ENCODE measurements around the gene DCLK2.

Gene DCLK2

DNA sequence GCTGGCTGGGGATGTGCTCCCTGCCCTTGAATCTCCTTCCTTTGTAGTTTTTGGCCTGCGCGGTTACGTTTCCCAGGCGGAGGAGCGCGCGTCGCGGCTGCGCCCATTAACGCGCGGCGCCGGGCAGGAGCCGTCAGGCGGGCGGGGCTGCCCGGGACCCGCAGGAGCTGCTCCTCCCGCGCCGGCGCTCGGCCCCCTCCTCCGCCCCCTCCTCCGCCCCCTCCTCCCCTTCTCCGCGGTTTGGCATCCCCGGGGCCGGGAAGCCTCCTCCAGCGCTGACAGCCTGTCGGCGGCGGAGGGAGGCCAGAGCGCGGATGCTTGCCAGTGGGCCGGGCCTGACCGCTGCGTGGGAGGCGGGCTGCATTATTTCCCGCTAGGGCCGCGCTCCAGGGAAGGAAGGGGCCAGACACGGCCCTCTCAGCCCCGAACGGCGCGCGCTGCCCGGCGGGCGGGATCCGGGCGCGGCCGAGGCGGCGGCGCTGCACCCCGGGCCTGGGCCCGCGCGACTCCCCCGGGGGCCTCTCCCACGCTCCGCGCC is at the start of gene DCLK2:
DCLK2 (plus strand) TSS at position 405 of the 538 bp plus-strand sequence. CDS start 583 bp downstream, outside the sequence.
- Histone ChIP-seq H4K20me1 (ENCODE audit: insufficient read depth, low read length) (no peaks in the 10 kb centered on the region), H3K4me2 (ENCODE audit: low read length) (peak within 1 kb of the TSS; percentile 55), H3K4me3 (ENCODE audit: low read depth, low read length, poor library complexity, severe bottlenecking) (peak within 1 kb of the TSS; percentile 45), H3K4me1 (ENCODE audit: insufficient read depth, low read length, severe bottlenecking) (no peaks in the 10 kb centered on the region), H3K79me2 (ENCODE audit: insufficient read depth, low read length) (no peaks in the 10 kb centered on the region), H3K9ac (ENCODE audit: low read length) (no peak within 1 kb of the TSS), H3K27me3 (ENCODE audit: insufficient read depth, low read length) (no peaks in the 10 kb centered on the region), H3K27ac (ENCODE audit: low read depth, low read length, poor library complexity, severe bottlenecking) (no peak within 1 kb of the TSS), H3K36me3 (ENCODE audit: insufficient read depth, low read length) (no peaks in the 10 kb centered on the region), H3F3A (ENCODE audit: insufficient read depth, low read length) (no peaks in the 10 kb centered on the region), H3K9me2 (ENCODE audit: low read depth, low read length) (no peaks in the 10 kb centered on the region), H3K9me3 (ENCODE audit: low read length) (no peaks in the 10 kb centered on the region), H2AFZ (ENCODE audit: low read length) (no peak within 1 kb of the TSS)
- TF ChIP-seq, protein P1, sequence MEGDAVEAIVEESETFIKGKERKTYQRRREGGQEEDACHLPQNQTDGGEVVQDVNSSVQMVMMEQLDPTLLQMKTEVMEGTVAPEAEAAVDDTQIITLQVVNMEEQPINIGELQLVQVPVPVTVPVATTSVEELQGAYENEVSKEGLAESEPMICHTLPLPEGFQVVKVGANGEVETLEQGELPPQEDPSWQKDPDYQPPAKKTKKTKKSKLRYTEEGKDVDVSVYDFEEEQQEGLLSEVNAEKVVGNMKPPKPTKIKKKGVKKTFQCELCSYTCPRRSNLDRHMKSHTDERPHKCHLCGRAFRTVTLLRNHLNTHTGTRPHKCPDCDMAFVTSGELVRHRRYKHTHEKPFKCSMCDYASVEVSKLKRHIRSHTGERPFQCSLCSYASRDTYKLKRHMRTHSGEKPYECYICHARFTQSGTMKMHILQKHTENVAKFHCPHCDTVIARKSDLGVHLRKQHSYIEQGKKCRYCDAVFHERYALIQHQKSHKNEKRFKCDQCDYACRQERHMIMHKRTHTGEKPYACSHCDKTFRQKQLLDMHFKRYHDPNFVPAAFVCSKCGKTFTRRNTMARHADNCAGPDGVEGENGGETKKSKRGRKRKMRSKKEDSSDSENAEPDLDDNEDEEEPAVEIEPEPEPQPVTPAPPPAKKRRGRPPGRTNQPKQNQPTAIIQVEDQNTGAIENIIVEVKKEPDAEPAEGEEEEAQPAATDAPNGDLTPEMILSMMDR (IDR thresholded peaks at IDR 0.05; ENCODE audit: low read length) = no peak
- TF ChIP-seq EZH2 (IDR thresholded peaks at IDR 0.05; ENCODE audit: borderline replicate concordance, low read length) = no peak

DNA sequence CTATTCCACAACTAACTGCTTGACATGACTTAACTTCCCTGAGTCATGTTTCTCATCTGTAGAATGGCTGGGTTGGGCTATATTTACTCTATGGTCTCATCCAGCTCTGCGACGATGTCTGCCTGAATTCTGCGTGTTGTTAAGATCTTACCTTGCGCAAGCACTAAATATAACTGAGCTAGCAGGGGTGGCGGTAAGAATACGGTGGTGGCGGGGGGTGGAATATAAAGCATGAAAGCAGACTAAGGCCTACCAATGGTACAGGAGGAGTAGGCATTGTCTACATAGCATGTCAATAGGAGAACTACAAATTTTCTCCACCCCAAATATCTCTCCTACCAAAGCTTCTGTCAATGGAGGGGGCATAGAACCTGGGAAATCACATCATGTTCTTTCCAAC is 45.7 kb upstream of the DCLK2 start:
- Histone ChIP-seq H3K9me2 (ENCODE audit: low read depth, low read length) (no peaks in the 10 kb centered on the region), H3K36me3 (ENCODE audit: insufficient read depth, low read length) (no peaks in the 10 kb centered on the region), H3K4me3 (ENCODE audit: low read depth, low read length, poor library complexity, severe bottlenecking) (no peak overlapping the region), H3K27ac (ENCODE audit: low read depth, low read length, poor library complexity, severe bottlenecking) (no peak overlapping the region), H4K20me1 (ENCODE audit: insufficient read depth, low read length) (no peaks in the 10 kb centered on the region), H3K9ac (ENCODE audit: low read length) (no peak overlapping the region), H3K4me2 (ENCODE audit: low read length) (no peak overlapping the region), H3K79me2 (ENCODE audit: insufficient read depth, low read length) (no peaks in the 10 kb centered on the region), H3K4me1 (ENCODE audit: insufficient read depth, low read length, severe bottlenecking) (peaks cover 2% of the 10 kb centered on the region), H3K9me3 (ENCODE audit: low read length) (no peaks in the 10 kb centered on the region), H2AFZ (ENCODE audit: low read length) (no peak overlapping the region), H3K27me3 (ENCODE audit: insufficient read depth, low read length) (no peaks in the 10 kb centered on the region), H3F3A (ENCODE audit: insufficient read depth, low read length) (no peaks in the 10 kb centered on the region)
- TF ChIP-seq EZH2 (IDR thresholded peaks at IDR 0.05; ENCODE audit: borderline replicate concordance, low read length) = no peak
- TF ChIP-seq, protein P1 (IDR thresholded peaks at IDR 0.05; ENCODE audit: low read length) = no peak

DNA sequence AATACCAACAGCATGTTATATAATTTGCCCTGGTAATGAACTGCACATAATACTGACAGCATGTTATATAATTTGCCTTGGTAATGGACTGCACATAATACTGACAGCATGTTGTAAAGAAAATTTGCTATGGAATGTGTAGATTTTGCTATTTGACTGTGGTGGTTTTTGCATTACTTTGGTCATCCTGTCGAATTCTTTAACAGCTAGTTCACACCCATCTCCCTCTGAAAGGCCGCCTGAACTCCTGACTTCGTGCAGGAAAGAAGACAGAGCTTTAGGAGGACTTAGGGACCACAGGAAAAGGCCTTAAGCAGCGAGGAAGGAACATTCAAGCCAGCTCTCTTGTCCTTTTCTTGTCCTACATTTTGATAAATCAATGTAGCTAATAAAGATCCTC is 45.2 kb upstream of the DCLK2 start:
- Histone ChIP-seq H3K4me1 (ENCODE audit: insufficient read depth, low read length, severe bottlenecking) (peaks cover 7% of the 10 kb centered on the region), H3K36me3 (ENCODE audit: insufficient read depth, low read length) (no peaks in the 10 kb centered on the region), H3K79me2 (ENCODE audit: insufficient read depth, low read length) (no peaks in the 10 kb centered on the region), H3K27ac (ENCODE audit: low read depth, low read length, poor library complexity, severe bottlenecking) (no peak overlapping the region), H3K4me2 (ENCODE audit: low read length) (no peak overlapping the region), H3K9me3 (ENCODE audit: low read length) (no peaks in the 10 kb centered on the region), H3K4me3 (ENCODE audit: low read depth, low read length, poor library complexity, severe bottlenecking) (no peak overlapping the region), H2AFZ (ENCODE audit: low read length) (no peak overlapping the region), H3F3A (ENCODE audit: insufficient read depth, low read length) (no peaks in the 10 kb centered on the region), H3K9me2 (ENCODE audit: low read depth, low read length) (no peaks in the 10 kb centered on the region), H3K27me3 (ENCODE audit: insufficient read depth, low read length) (no peaks in the 10 kb centered on the region), H4K20me1 (ENCODE audit: insufficient read depth, low read length) (no peaks in the 10 kb centered on the region), H3K9ac (ENCODE audit: low read length) (no peak overlapping the region)
- TF ChIP-seq EZH2 (IDR thresholded peaks at IDR 0.05; ENCODE audit: borderline replicate concordance, low read length) = no peak
- TF ChIP-seq, protein P1 (IDR thresholded peaks at IDR 0.05; ENCODE audit: low read length) = no peak

All from OCI-LY1 (cell line).